ENCODE results near the gene SERP1.

The SERP1 gene

DNA sequence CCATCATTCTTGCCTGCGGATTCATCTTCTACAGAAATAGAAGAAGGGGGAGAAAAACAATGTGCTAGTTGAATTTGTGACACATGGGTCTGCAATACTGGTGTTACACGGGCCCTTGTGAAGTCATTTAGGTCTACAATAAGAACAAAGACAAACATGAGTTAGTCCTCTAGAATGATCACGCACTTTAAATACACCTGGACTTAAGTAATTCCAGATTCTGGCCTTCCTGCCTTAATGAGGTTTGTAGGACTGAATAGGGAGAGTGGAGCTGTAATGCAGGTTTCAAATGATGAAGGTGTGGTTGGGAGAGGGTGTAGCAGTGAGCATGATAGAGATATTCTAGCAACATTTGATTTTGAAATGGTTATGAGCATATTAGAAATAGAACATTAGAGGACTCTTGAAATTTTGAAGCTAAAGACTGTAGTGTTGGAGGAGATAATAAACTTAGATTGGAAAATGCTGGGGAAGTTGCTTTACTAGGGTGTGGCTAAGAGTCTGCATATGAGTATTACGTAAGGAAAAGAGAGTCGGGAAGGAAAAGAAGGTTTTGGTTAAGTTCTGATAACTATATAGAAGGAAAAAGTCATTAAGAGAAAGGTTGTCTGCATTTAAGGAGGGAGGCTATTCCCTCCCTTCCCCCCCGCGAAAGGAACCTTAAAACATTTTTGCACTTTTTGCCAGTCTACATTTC lies 897 bp upstream of the SERP1 start:
- peak overlapping the region; percentile 69 for H3K4me3 ChIP-seq (ENCODE audit: low read depth, low read length)

DNA sequence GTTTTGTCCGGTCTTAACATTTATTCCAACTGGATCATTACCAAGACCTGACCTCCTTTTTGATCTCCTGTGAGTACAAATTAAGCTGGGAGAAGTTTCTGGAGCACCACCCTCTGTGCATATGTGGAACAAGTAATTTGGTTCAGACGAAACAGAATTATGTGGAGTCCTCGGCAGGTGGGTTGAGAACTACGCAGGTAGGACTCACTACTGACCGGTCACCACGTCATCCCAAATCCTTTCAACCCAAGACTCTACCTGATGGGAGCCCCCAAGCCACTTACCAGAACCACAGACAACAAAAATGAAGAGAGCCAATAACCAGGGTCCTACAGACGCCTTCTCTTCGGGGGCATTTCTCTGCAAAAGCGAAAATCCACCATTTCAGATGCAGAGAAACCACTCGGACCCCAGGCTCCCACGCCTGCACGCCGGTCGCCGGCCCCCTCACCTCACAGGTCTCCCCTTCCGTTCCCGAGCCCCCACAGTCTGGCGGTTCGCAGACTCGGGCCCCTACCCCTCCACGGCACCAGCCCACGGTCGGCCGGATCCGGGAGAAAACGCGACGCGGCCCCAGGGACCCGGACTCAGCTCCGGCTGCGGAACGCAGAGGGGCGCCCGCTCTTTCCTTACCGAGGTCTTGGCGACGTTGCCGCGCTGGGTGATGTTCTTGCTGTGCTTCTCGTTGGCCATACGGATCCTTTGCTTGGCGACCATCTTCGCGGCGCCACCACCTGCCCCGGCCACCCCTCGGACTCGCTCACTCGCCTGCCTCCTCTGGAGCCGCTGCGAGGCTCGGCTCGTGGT lies 674 bp downstream of the SERP1 start:
- TF ChIP-seq, protein P1, sequence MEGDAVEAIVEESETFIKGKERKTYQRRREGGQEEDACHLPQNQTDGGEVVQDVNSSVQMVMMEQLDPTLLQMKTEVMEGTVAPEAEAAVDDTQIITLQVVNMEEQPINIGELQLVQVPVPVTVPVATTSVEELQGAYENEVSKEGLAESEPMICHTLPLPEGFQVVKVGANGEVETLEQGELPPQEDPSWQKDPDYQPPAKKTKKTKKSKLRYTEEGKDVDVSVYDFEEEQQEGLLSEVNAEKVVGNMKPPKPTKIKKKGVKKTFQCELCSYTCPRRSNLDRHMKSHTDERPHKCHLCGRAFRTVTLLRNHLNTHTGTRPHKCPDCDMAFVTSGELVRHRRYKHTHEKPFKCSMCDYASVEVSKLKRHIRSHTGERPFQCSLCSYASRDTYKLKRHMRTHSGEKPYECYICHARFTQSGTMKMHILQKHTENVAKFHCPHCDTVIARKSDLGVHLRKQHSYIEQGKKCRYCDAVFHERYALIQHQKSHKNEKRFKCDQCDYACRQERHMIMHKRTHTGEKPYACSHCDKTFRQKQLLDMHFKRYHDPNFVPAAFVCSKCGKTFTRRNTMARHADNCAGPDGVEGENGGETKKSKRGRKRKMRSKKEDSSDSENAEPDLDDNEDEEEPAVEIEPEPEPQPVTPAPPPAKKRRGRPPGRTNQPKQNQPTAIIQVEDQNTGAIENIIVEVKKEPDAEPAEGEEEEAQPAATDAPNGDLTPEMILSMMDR (IDR thresholded peaks at IDR 0.05; ENCODE audit: low read depth, low read length), result no peak
- peak overlapping the region; percentile 69 for H3K4me3 ChIP-seq (ENCODE audit: low read depth, low read length)
- DNase-seq (ENCODE audit: low read depth, low spot score), result no peak
- in situ Hi-C loops (cut with HindIII; ENCODE audit: low sequenced_read_pairs), result no loop called here

More for the DNA sequence above, 897 bp upstream of the SERP1 start:
- in situ Hi-C loops (cut with HindIII; ENCODE audit: low sequenced_read_pairs), result no loop called here
- peak; percentile 25 for DNase-seq (ENCODE audit: low read depth, low spot score)
- TF ChIP-seq, protein P1 (IDR thresholded peaks at IDR 0.05; ENCODE audit: low read depth, low read length), result no peak

GRCh38 chr3:150544726-150545125 lies 1.6 kb downstream of the SERP1 start:
- peak overlapping the region; percentile 69 for H3K4me3 ChIP-seq (ENCODE audit: low read depth, low read length)
- peak; percentile 28 for DNase-seq (ENCODE audit: low read depth, low spot score)

DNA sequence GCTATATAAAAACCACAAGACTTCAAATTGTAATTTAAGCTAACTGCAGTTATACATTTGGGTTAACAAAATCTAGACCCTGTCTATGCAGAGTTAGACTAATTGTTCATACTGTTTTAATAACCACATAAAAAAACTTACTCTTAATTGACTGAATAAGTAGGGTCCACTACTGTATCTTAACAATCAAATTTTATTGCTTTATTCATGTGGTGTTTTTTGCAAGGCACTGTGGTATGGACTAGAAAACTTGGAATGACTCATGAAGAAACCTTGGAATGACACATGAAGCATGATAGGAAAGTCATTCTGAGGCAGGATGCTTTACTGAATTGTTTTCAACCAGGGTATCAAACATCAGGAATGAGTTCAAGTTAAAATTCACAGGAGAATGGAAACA lies 2.3 kb downstream of the SERP1 start:
- TF ChIP-seq, protein P1 (IDR thresholded peaks at IDR 0.05; ENCODE audit: low read depth, low read length), result no peak
- H3K4me3 ChIP-seq (ENCODE audit: low read depth, low read length), result peak overlapping the region; percentile 69
- peak; percentile 55 for DNase-seq (ENCODE audit: low read depth, low spot score)
- in situ Hi-C loops (cut with HindIII; ENCODE audit: low sequenced_read_pairs), result no loop called here

More at GRCh38 chr3:150544726-150545125, 1.6 kb downstream of the SERP1 start:
- in situ Hi-C loops (cut with HindIII; ENCODE audit: low sequenced_read_pairs), result no loop called here
- TF ChIP-seq, protein P1 (IDR thresholded peaks at IDR 0.05; ENCODE audit: low read depth, low read length), result no peak

DNA sequence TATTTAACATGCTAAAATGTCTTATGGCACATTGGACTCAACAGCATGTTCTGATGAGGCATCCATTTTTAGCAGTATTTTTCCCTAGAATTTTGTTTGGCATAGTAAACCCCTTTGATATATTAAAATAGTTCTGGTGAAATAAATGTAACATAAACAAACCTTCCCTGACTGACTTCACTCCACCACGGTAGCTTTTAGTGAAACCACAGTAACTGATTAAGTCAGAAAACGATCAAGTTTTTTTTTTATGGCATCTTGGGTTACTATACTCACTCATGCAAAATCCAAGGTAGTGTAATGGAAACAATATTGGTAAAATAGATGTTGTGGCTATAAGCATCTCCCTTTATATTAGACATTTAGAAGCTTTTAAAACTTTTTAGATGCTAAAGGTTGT lies 2.8 kb downstream of the SERP1 start:
- TF ChIP-seq, protein P1 (IDR thresholded peaks at IDR 0.05; ENCODE audit: low read depth, low read length), result no peak
- DNase-seq (ENCODE audit: low read depth, low spot score), result no peak
- no peak overlapping the region for H3K4me3 ChIP-seq (ENCODE audit: low read depth, low read length)
- in situ Hi-C loops (cut with HindIII; ENCODE audit: low sequenced_read_pairs), result no loop called here

DNA sequence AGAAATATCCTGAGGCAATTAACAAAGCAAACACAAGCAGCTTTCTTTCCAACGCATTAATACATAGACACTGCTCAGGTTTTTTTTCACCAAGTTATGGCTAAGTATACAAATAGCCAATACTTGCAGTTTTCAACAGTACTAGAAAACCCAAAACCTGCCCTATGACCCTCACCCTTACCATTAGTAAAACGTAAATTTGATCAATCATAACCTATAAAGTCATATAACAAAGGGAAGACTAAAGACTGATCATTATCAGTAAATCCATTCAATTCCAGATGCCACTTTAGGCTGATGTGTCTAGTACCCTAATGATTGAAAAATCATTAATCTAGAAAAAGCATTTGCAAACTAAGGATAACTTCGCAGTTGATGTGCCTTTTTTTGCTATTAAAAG lies 3.2 kb downstream of the SERP1 start:
- DNase-seq (ENCODE audit: low read depth, low spot score), result no peak
- in situ Hi-C loops (cut with HindIII; ENCODE audit: low sequenced_read_pairs), result no loop called here
- TF ChIP-seq, protein P1 (IDR thresholded peaks at IDR 0.05; ENCODE audit: low read depth, low read length), result no peak
- H3K4me3 ChIP-seq (ENCODE audit: low read depth, low read length), result no peak overlapping the region
